WTC11 (cell line): ENCODE data around the gene NUDT3.

ENCODE experiments used
- CTCF ChIP-seq: fragments of 200-600 bp; IDR thresholded peaks from 2 replicates; pipeline ENCODE4 v1.8.0; 2022; ENCODE audit warnings: antibody characterized with exemption
- EMX1 ChIP-seq: fragments of 250-450 bp; sonication (Bioruptor Pico); IDR thresholded peaks from 2 replicates; pipeline ENCODE4 v1.8.0; 2021; ENCODE audit warnings: mild to moderate bottlenecking
- HMGXB4 ChIP-seq: sonication (generic); formaldehyde crosslinking; IDR thresholded peaks from 2 replicates; pipeline ENCODE4 v1.8.1; 2023; ENCODE audit warnings: mild to moderate bottlenecking, moderate library complexity, missing genetic modification reagents
- JUN ChIP-seq: sonication (generic); formaldehyde crosslinking; IDR thresholded peaks from 2 replicates; pipeline ENCODE4 v1.8.0; 2023; ENCODE audit warnings: mild to moderate bottlenecking, missing genetic modification reagents
- MAX ChIP-seq: sonication (generic); formaldehyde crosslinking; IDR thresholded peaks from 2 replicates; pipeline ENCODE4 v1.8.0; 2022; ENCODE audit warnings: mild to moderate bottlenecking, missing genetic modification reagents
- NR2C2 ChIP-seq: sonication (generic); formaldehyde crosslinking; IDR thresholded peaks from 2 replicates; pipeline ENCODE4 v1.8.0; 2022; ENCODE audit warnings: mild to moderate bottlenecking, missing genetic modification reagents
- RELA ChIP-seq: sonication (generic); formaldehyde crosslinking; IDR thresholded peaks from 2 replicates; pipeline ENCODE4 v1.8.1; 2022; ENCODE audit warnings: missing genetic modification reagents, mild to moderate bottlenecking, borderline replicate concordance
- USF2 ChIP-seq: sonication (generic); formaldehyde crosslinking; IDR thresholded peaks from 2 replicates; pipeline ENCODE4 v1.8.1; 2023; ENCODE audit warnings: mild to moderate bottlenecking, missing genetic modification reagents, moderate library complexity
- ZNF263 ChIP-seq: sonication (generic); formaldehyde crosslinking; IDR thresholded peaks from 2 replicates; pipeline ENCODE4 v1.8.1; 2022; ENCODE audit warnings: low read depth, mild to moderate bottlenecking, moderate library complexity, missing genetic modification reagents
- ZNF512 ChIP-seq: sonication (generic); formaldehyde crosslinking; IDR thresholded peaks from 2 replicates; pipeline ENCODE4 v1.8.1; 2022; ENCODE audit warnings: missing genetic modification reagents, borderline replicate concordance
- ZNF532 ChIP-seq: fragments of 250-450 bp; sonication (Bioruptor Pico); IDR thresholded peaks from 2 replicates; pipeline ENCODE4 v1.9.0; 2021; ENCODE audit warnings: mild to moderate bottlenecking, borderline replicate concordance

- TF ChIP-seq ZNF532 (CRISPR knock-in tag) (no peak), JUN (CRISPR knock-in tag) (no peak), NR2C2 (CRISPR knock-in tag) (no peak), ZNF263 (CRISPR knock-in tag) (no peak), EMX1 (CRISPR knock-in tag) (no peak), ZNF512 (CRISPR knock-in tag) (no peak), CTCF (no peak), RELA (CRISPR knock-in tag) (no peak), MAX (CRISPR knock-in tag) (no peak), HMGXB4 (no peak), USF2 (CRISPR knock-in tag) (no peak)
Measured at GRCh38 chr6:34374069-34374468, 18.4 kb downstream of the NUDT3 start.
